Putamen (tissue), 1 donor: ENCODE measurements around the gene FSIP2.
A peak's percentile ranks its signal among the peaks of the same experiment; 100 is the strongest.

Source experiments
- DNase-seq: peaks from one replicate; pipeline ENCODE4 v3.0.0-alpha.2; 2016; ENCODE audit warnings: low spot score

FSIP2 gene

GRCh38 chr2:185738679-185739472 lies at the start of gene FSIP2:
Gene FSIP2 (plus strand): TSS chr2:185738804. CDS start chr2:185738895, 91 bp downstream.
- no peak for DNase-seq

GRCh38 chr2:185689906-185690539 lies 48.6 kb upstream of the FSIP2 start:
- no peak for DNase-seq

- DNase-seq = no peak
Measured at GRCh38 chr2:185695711-185696235, 42.8 kb upstream of the FSIP2 start.

- DNase-seq = no peak
Measured at GRCh38 chr2:185700883-185701282, 37.7 kb upstream of the FSIP2 start.

GRCh38 chr2:185734658-185735057 lies 3.9 kb upstream of the FSIP2 start:
- DNase-seq = no peak

GRCh38 chr2:185736210-185736609 lies 2.4 kb upstream of the FSIP2 start:
- peak; percentile 1 for DNase-seq

GRCh38 chr2:185745864-185746859 lies 7.6 kb downstream of the FSIP2 start:
- DNase-seq = no peak

GRCh38 chr2:185757356-185757755 lies 18.8 kb downstream of the FSIP2 start:
- no peak for DNase-seq

GRCh38 chr2:185771396-185771795 lies 32.8 kb downstream of the FSIP2 start:
- no peak for DNase-seq

GRCh38 chr2:185780890-185781289 lies 42.3 kb downstream of the FSIP2 start:
- DNase-seq = no peak

- no peak for DNase-seq
Measured at GRCh38 chr2:185782223-185782769, 43.7 kb downstream of the FSIP2 start.

- DNase-seq = no peak
Measured at GRCh38 chr2:185785156-185785555, 46.6 kb downstream of the FSIP2 start.

GRCh38 chr2:185785851-185786473 lies 47.4 kb downstream of the FSIP2 start:
- no peak for DNase-seq

GRCh38 chr2:185787227-185788145 lies 48.9 kb downstream of the FSIP2 start:
- DNase-seq = no peak

GRCh38 chr2:185790361-185790760 lies 51.8 kb downstream of the FSIP2 start:
- no peak for DNase-seq

- no peak for DNase-seq
Measured at GRCh38 chr2:185793532-185794345, 55.1 kb downstream of the FSIP2 start.

- no peak for DNase-seq
Measured at GRCh38 chr2:185796758-185797157, 58.2 kb downstream of the FSIP2 start.

GRCh38 chr2:185802926-185803325 lies 64.3 kb downstream of the FSIP2 start:
- DNase-seq = no peak

- DNase-seq = no peak
Measured at GRCh38 chr2:185806783-185807182, 68.2 kb downstream of the FSIP2 start.
